Small intestine (tissue), 7 donors: ENCODE measurements around the gene MTCH1. TPM values are rescaled to one million over a fixed set of nuclear protein-coding genes. Genes with fewer than 3 reads are reported as not detected.

Experiments
- DNase-seq, 2 donors: peaks; one replicate each; pipeline versions ENCODE4 v3.0.0 to v3.0.0-alpha.2; 2013
- FAIRE-seq: peaks from 2 replicates; lab custom pipeline; 2012; peaks lifted over from hg19 to GRCh38; lab: Jason Lieb, UNC
- H3K27ac ChIP-seq, 3 donors: one replicate each; pipeline ENCODE4 v1.5.1; 2013; ENCODE audit warnings: low read length in 2 of 3, mild to moderate bottlenecking in 2 of 3, control low read depth in 1 of 3, inconsistent platforms in 1 of 3, low read depth in 1 of 3, moderate library complexity in 1 of 3
- H3K27me3 ChIP-seq, 3 donors: one replicate each; pipeline ENCODE4 v1.6.1; 2013; ENCODE audit warnings: low read length in 3 of 3, inconsistent platforms in 1 of 3; ENCODE audit not compliant: control insufficient read depth in 3 of 3, insufficient read depth in 3 of 3
- H3K36me3 ChIP-seq, 3 donors: one replicate each; pipeline ENCODE4 v1.6.1; 2013; ENCODE audit warnings: low read length in 3 of 3, inconsistent platforms in 1 of 3, low read depth in 1 of 3, mild to moderate bottlenecking in 1 of 3, moderate library complexity in 1 of 3; ENCODE audit not compliant: control insufficient read depth in 3 of 3, insufficient read depth in 2 of 3
- H3K4me1 ChIP-seq, 3 donors: one replicate each; pipeline ENCODE4 v1.6.1; 2013; ENCODE audit warnings: low read length in 2 of 3, inconsistent platforms in 1 of 3, low read depth in 1 of 3, mild to moderate bottlenecking in 1 of 3, moderate library complexity in 1 of 3; ENCODE audit not compliant: control insufficient read depth in 3 of 3, insufficient read depth in 2 of 3
- H3K4me3 ChIP-seq, 3 donors: one replicate each; pipeline ENCODE4 v1.5.1; 2013; ENCODE audit warnings: low read length in 3 of 3, control low read depth in 1 of 3, inconsistent platforms in 1 of 3, low read depth in 1 of 3, mild to moderate bottlenecking in 1 of 3, moderate library complexity in 1 of 3
- H3K9me3 ChIP-seq, 2 donors: one replicate each; pipeline ENCODE4 v1.6.1; 2013; ENCODE audit warnings: low read depth in 1 of 2, low read length in 1 of 2; ENCODE audit not compliant: control insufficient read depth in 2 of 2, insufficient read depth in 1 of 2
- WGBS, 3 donors: extraction: QIAGEN DNeasy Blood & Tissue Kit; methylation state at CpG; one replicate each; pipeline ENCODE4 v1.1.7; 2013; 5-methylcytosine and 5-hydroxymethylcytosine counted together
- polyA plus RNA-seq, 4 donors: library from polyadenylated mRNA; stranded (reverse) in 3 of 4; unstranded in 1 of 4; fragments of 200-250 nt in 3 of 4; fragments of 120-200 nt in 1 of 4; gene quantifications; one replicate each; pipeline versions ENCODE4 v1.2.1 to v1.2.3, GENCODE V29; 2013
- donor health status: healthy with polysubstance abuse.
- donor health status: control.
- donor health status: control.
- donor health status: Bipolar disorder and iron deficiency.
- donor health status: healthy.

The MTCH1 gene
- polyA plus RNA-seq, 4 donors, result 122 to 134 (median 124) TPM

- no peak for DNase-seq
- Histone ChIP-seq H3K27ac (no peak overlapping the region), H3K4me1 (peaks cover 0 to 13% (median 0%) of the 10 kb centered on the region in 3 donors), H3K27me3 (no peaks in the 10 kb centered on the region), H3K9me3 (no peaks in the 10 kb centered on the region), H3K36me3 (peaks cover 29 to 87% (median 33%) of the 10 kb centered on the region in 3 donors), H3K4me3 (no peak overlapping the region)
- FAIRE-seq, result no peak
- WGBS, 3 donors, result 88 to 93% (median 91%) methylated on average over 17 of the region's 17 CpGs
These were observed 14.8 kb downstream of the MTCH1 start for GRCh38 chr6:36970892-36971842.

DNA sequence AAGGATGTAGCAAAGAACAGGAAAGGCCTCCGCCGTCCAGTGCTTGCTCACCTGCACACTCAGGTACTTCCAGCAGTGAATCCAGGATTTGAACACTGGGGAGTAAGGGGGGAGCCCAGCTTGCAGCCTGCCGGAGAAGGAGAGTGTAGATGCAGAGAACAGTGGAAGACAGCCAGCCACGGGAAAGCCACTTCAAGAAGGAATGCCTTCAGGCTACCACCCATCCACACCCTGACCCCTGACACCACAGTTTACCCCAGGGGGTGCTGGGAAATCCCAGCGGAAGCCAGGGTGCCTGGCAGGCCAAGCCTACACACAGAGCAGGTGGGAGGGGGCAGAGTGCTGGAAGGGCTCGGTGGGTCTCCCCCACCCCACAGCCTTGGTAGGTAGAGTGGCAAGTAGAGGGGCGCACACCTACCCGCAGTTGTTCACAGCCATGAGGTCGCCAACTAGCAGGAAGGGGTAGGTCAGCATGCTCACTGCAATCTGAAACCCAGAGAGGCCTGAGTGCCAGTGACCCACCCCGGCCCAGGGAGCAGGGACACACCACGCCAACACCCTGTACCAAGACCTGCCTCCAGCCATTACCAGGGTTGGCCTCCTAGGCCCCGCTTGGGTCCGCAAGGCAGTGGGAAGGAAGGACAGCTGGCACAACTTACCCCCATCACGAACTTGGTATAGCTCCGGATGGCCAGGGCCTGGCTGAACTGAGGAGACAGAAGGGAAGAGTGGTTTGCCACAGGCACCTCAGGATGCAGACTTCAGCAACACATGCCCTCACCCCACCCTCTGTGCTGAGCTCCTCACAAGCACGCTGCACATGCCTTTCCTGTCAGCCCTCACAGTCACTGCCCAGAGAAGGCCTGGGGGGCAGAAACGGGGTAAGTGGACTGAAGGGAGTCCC lies 15.8 kb downstream of the MTCH1 start:
- H3K27ac ChIP-seq, result no peak overlapping the region
- H3K4me3 ChIP-seq, result no peak overlapping the region
- H3K36me3 ChIP-seq, result peaks cover 24 to 78% (median 27%) of the 10 kb centered on the region in 3 donors
- DNase-seq (no peak), FAIRE-seq (no peak)
- WGBS, 3 donors, result 89 to 92% (median 90%) methylated on average over 17 of the region's 17 CpGs
- H3K4me1 ChIP-seq, result peaks cover 0 to 13% (median 0%) of the 10 kb centered on the region in 3 donors
- H3K9me3 ChIP-seq, result no peaks in the 10 kb centered on the region
- no peaks in the 10 kb centered on the region for H3K27me3 ChIP-seq

DNA sequence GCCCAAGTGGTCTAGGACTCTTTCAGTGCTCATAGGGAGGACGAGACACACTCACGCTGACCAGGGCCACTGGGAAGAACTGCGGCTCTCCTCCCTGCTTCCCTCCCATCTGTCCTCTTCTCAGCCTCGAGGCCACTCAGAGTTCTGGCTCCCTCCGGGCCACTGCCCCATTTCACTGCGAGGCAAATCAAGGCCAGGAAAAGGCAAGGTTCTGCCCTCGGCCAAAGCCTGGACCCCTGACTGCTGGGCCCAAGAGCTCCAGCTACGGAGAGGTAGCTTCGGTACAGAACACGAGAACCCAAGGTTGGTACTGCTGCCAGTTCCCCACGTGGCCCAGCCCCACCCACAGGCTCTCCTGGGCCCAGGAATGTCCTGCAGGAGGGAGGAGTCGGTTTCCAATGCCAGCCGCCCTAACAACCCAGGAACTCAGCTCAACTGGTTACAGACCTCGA lies 16.7 kb downstream of the MTCH1 start:
- DNase-seq (peak in 1 of 2 donors; percentile 42), FAIRE-seq (no peak)
- Histone ChIP-seq H3K27me3 (no peaks in the 10 kb centered on the region), H3K36me3 (peaks cover 17 to 70% (median 27%) of the 10 kb centered on the region in 3 donors), H3K4me1 (peaks cover 0 to 13% (median under 1%) of the 10 kb centered on the region in 3 donors), H3K9me3 (no peaks in the 10 kb centered on the region), H3K4me3 (no peak overlapping the region), H3K27ac (no peak overlapping the region)
- 66 to 83% (median 70%) methylated on average over 14 of the region's 14 CpGs for WGBS, 3 donors

DNA sequence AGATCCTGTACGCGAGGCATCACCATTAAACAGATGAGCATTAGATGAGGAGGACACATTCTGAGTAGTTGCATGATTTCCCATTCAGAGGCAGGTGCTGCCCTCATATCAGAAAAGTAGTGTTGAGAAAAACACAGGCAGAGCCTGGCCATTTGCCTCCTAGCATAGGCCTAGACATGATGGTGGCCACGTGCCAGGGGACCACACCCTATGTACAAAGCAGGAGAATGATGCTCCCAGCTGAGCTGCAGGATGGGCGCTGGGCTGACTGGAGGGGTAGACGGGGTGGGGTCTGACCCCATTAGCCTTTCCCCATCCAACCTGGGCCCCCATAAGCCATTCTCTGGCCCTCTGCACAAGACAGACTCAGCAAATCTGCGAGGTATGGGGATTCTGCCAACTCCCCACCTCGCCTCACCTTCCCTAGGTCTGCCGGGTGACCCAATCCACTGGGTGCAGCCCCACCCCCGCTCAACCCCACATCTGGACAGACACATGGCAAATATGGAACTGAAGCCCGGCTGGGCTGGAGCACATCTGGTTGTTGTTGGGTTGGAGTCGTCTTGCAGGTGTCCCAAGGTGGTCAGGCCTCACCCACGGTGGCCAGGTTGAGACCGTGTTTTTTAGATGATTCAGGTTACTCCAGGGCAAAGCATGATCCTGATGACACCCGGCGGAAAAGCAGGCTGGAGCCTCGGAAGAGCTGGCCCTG lies 17.6 kb downstream of the MTCH1 start:
- DNase-seq, result peak in 1 of 2 donors; percentile 43
- no peak overlapping the region for H3K4me3 ChIP-seq
- no peak for FAIRE-seq
- no peak overlapping the region for H3K27ac ChIP-seq
- H3K36me3 ChIP-seq, result peaks cover 12 to 65% (median 27%) of the 10 kb centered on the region in 3 donors
- WGBS, 3 donors, result 70 to 86% (median 81%) methylated on average over 16 of the region's 16 CpGs
- H3K27me3 ChIP-seq, result no peaks in the 10 kb centered on the region
- H3K9me3 ChIP-seq, result no peaks in the 10 kb centered on the region
- H3K4me1 ChIP-seq, result peaks cover 0 to 13% (median 2%) of the 10 kb centered on the region in 3 donors

DNA sequence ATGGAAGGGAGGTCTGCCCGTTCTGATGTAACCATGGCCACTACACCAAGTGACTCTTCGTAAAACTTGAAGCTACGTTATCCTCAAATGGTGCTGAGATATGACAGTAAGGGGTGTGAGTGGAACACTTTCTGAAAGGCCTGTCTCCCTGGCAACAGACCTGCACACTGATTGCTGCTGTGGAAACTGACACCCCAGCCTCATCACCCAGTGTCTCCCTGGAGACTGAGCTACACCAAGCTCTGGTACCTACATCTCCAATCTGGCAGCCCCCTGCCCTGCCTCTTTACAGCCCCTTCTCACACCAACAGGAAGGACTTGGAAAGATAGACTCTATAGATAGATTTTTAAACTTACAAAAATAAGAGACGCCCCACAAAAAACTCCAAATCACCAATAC lies 18.2 kb downstream of the MTCH1 start:
- H3K4me3 ChIP-seq, result no peak overlapping the region

GRCh38 chr6:36967301-36967700 lies 18.7 kb downstream of the MTCH1 start:
- FAIRE-seq (no peak), DNase-seq (peak; percentile 50 to 51)
- Histone ChIP-seq H3K4me1 (peaks cover 0 to 13% (median 2%) of the 10 kb centered on the region in 3 donors), H3K9me3 (no peaks in the 10 kb centered on the region), H3K4me3 (no peak overlapping the region), H3K36me3 (peaks cover 12 to 56% (median 27%) of the 10 kb centered on the region in 3 donors), H3K27ac (peak overlapping the region in 2 of 3 donors; percentile 17 to 68), H3K27me3 (no peaks in the 10 kb centered on the region)
- WGBS, 3 donors, result 65 to 81% (median 76%) methylated on average over 3 of the region's 3 CpGs

More for the DNA sequence above, 18.2 kb downstream of the MTCH1 start:
- no peaks in the 10 kb centered on the region for H3K27me3 ChIP-seq
- no peak for FAIRE-seq
- H3K9me3 ChIP-seq, result no peaks in the 10 kb centered on the region
- peaks cover 12 to 60% (median 27%) of the 10 kb centered on the region in 3 donors for H3K36me3 ChIP-seq
- peak overlapping the region in 1 of 3 donors; percentile 17 for H3K27ac ChIP-seq
- DNase-seq, result no peak
- H3K4me1 ChIP-seq, result peaks cover 0 to 13% (median 2%) of the 10 kb centered on the region in 3 donors
- 84 to 96% (median 90%) methylated on average over 4 of the region's 4 CpGs for WGBS, 3 donors

GRCh38 chr6:36964908-36965307 lies 21.1 kb downstream of the MTCH1 start:
- WGBS, 3 donors, result 79 to 94% (median 82%) methylated on average over 4 of the region's 4 CpGs
- Histone ChIP-seq H3K4me1 (peaks cover 2 to 16% (median 2%) of the 10 kb centered on the region in 3 donors), H3K27ac (no peak overlapping the region), H3K27me3 (no peaks in the 10 kb centered on the region), H3K36me3 (peaks cover 12 to 33% (median 16%) of the 10 kb centered on the region in 3 donors), H3K9me3 (no peaks in the 10 kb centered on the region), H3K4me3 (no peak overlapping the region)
- FAIRE-seq (no peak), DNase-seq (no peak)
